Stimulated activated CD8-positive, alpha-beta memory T cell treated with anti-CD3 and anti-CD28 coated beads, Interleukin-7, amount 100 ng/mL, for 4 hours (primary cell): Measurements from ENCODE around the gene FLT1.
A peak's percentile ranks its signal among the peaks of the same experiment; 100 is the strongest.

ENCODE experiments used
- DNase-seq, 2 donors: peaks; one replicate each; pipeline ENCODE4 v3.0.0-alpha.2; 2020; ENCODE audit warnings: low read depth in 2 of 2

The FLT1 gene

GRCh38 chr13:28494778-28495537 lies at the start of gene FLT1:
Gene FLT1, minus strand, starts transcription at chr13:28495128. Its CDS starts 285 bp downstream, at chr13:28494843.
- DNase-seq, result peak in 1 of 2 donors; percentile 25

GRCh38 chr13:28544026-28544425 lies 49.1 kb upstream of the FLT1 start:
- DNase-seq, result no peak

GRCh38 chr13:28542804-28543203 lies 47.9 kb upstream of the FLT1 start:
- no peak for DNase-seq

GRCh38 chr13:28541966-28542365 lies 47.0 kb upstream of the FLT1 start:
- DNase-seq, result no peak

GRCh38 chr13:28540612-28541011 lies 45.7 kb upstream of the FLT1 start:
- no peak for DNase-seq

- no peak for DNase-seq
Measured at GRCh38 chr13:28539625-28540286, 44.8 kb upstream of the FLT1 start.

GRCh38 chr13:28538932-28539331 lies 44.0 kb upstream of the FLT1 start:
- no peak for DNase-seq

- no peak for DNase-seq
Measured at GRCh38 chr13:28537171-28537570, 42.2 kb upstream of the FLT1 start.

GRCh38 chr13:28536371-28536770 lies 41.4 kb upstream of the FLT1 start:
- no peak for DNase-seq

GRCh38 chr13:28535734-28536133 lies 40.8 kb upstream of the FLT1 start:
- DNase-seq, result no peak

GRCh38 chr13:28534801-28535200 lies 39.9 kb upstream of the FLT1 start:
- no peak for DNase-seq

GRCh38 chr13:28534210-28534609 lies 39.3 kb upstream of the FLT1 start:
- DNase-seq, result no peak

- no peak for DNase-seq
Measured at GRCh38 chr13:28533441-28534166, 38.7 kb upstream of the FLT1 start.

GRCh38 chr13:28533125-28533436 lies 38.2 kb upstream of the FLT1 start:
- DNase-seq, result no peak

GRCh38 chr13:28532388-28533124 lies 37.6 kb upstream of the FLT1 start:
- no peak for DNase-seq

- DNase-seq, result no peak
Measured at GRCh38 chr13:28531845-28532387, 37.0 kb upstream of the FLT1 start.

GRCh38 chr13:28531077-28531844 lies 36.3 kb upstream of the FLT1 start:
- no peak for DNase-seq

GRCh38 chr13:28530729-28531076 lies 35.8 kb upstream of the FLT1 start:
- DNase-seq, result no peak

GRCh38 chr13:28529836-28530235 lies 34.9 kb upstream of the FLT1 start:
- DNase-seq, result no peak

- DNase-seq, result no peak
Measured at GRCh38 chr13:28528848-28529247, 33.9 kb upstream of the FLT1 start.

GRCh38 chr13:28528388-28528787 lies 33.5 kb upstream of the FLT1 start:
- no peak for DNase-seq
